CD1c-positive myeloid dendritic cell (primary cell): Measurements from ENCODE around the gene EYS.
"Not testable (repeated sequence)": the region's sequence is repeated elsewhere in the genome, so short reads cannot be mapped to it uniquely, and the experiment has no call there.

Experiments used
- DNase-seq: peaks from one replicate; pipeline ENCODE4 v3.0.0-alpha.2; 2016; ENCODE audit errors: extremely low spot score

The EYS gene

DNA sequence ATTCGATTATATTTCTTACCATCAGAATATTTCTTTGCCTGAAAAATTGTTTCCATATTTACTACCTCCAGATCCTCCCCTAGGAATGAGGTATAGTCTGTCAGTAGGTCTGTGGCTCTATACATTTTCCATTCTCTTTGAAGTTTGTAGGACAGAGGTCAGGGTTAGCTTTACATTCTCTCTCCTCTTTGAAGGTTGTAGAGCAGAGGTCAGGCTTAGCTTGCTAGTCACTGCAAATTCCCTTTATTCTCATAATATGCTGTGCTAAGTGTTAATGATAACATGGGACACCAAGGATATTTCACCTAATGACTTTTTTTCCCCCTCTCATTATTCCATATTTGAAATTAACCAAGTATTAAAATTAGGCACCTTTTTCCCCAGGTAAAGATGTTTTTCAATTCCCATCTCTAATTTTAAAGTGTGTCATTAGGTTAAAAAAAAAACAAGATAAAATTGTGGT lies 1660.2 kb downstream of the EYS start:
- no peak for DNase-seq

DNA sequence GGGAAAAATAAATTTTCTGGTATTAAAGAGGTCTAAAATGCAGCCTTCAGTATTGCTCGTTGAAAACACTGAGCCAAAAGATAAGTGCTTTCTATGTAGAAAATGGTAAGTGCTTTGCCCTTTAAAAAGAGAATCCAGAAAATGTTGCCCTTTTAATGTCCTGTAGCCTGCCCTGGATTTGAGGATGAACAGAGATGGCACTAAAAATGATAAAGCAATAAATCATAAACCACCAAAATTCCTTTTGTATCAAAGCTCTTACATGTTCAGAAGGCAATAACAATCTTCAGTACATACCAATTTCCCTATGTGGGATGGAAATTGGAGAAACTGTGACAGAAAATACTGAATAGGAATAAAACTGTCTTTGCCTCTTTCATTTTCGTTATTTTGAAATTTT lies 1665.7 kb downstream of the EYS start:
- DNase-seq: no peak

DNA sequence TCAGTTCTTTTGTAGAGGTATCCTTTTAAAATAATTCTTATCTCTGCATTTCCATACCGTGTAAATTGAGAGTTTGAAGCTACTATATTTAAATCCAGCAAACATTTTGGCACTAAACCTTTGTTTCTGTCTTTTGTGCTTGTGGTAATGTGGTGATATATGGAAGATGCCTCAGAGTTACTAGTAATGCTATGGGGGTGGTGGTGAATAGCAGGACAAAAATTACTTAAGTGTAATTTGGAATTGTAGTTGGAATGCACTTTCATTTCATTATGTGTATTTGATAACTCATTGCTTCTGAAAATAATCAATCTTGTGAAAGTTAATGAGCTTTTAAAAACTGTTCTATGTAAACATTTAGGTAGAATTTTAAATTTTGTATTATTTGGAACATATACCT lies 1666.9 kb downstream of the EYS start:
- DNase-seq: no peak

DNA sequence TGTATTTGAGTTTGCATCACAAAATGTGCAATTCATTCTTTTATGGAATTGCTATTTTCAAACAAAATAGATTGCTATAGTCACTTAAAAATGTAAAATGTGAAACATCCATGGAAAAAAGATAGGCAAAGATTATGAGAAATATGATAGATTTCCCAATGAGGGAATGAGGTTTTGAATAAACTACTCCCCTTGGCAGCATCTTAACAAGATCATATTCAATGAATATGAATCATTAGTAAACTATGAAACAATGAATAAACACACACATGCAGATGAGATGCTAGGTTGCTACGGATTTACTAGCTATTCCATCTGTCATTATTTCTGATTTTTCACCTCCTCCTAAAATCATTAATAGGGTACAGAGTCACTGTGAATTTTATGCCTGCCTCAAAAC lies 1669.6 kb downstream of the EYS start:
- no peak for DNase-seq

DNA sequence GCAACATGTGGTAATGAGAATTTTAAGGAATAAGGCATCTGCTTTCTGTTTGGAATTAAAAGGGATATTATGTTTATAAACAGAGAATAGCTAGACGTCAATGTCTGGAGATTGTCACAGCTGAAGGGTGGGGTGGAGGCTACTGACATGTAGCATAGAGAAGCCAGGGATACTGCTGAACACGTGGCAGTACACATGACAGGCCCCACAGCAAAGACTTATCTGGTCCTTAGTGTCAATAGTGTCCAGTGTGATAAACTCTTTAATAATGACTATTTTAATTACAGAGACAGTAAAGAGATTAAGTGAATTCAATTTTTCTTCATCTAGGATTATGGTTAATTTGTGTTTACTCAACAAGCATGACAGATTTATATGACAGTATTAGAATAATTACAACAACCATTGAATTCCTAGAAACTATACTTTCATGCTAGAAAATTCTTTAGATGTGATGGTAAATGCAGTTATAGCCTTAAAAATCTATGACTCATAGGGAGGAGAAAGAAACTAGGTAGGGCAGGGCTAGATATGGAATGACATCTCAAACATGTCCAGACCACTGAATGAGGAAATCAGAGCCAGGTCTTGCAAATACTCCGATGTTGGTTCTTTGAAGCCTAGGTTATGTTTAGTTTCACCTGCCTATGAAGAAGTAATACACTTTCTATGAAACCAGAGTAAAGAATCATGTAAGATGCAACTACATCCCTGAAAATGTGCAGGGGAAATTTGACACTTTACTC lies 1671.9 kb downstream of the EYS start:
- DNase-seq: no peak

DNA sequence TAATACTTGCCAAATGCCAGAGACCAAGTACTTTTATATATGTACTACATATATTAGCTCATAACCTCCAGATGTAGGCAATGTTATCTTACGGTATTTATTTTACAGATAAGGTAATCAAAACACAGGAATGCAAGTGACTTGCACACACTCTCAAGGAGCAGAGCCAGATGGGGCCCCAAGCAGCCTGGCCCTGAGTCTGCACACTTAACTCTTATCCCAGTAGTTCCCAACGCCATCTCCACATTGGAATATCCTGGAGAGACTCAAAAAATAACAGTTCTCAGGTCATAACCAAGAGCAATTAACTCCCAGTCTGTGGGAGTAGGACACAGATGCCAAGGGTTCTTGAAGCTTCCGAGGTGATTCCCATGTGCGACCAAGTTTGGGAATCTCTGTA lies 1672.7 kb downstream of the EYS start:
- DNase-seq: no peak

DNA sequence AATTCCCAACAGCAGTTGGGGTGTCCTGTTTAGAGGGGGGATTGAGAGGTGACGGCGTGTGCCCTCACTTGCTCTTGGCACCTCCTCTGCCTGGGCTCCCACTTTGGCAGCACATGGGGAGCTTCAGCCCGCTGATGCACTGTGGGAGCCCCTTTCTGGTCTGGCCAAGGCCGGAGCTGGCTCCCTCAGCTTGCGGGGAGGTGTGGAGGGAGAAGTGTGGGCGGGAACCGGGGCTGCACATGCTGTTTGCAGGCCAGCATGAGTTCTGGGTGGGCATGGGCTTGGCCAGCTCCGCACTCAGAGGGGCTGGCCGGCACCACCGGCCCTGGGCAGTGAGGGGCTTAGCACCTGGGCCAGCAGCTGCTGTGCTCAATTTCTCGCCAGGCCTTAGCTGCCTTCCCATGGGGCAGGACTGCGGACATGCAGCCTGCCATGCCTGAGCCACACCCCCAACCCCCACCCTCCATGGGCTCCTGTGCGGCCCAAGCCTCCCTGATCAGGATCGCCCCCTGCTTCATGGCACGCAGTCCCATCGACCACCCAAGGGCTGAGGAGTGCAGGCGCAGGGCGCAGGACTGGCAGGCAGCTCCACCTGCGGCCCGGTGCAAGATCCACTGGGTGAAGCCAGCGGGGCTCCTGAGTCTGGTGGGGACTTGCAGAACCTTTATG lies 1675.9 kb downstream of the EYS start:
- not testable (repeated sequence) for DNase-seq

DNA sequence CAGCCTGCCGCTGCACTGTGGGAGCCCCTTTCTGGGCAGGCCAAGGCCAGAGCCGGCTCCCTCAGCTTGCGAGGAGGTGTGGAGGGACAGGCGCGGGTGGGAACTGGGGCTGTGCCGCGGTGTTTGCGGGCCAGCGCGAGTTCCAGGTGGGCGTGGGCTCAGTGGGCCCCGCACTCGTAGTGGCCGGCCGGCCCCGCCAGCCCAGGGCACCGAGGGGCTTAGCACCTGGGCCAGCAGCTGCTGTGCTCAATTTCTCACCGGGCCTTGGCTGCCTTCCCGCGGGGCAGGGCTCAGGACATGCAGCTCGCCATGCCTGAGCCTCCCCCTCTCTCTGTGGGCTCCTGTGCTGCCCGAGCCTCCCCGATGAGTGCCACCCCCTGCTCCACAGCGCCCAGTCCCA lies 1683.3 kb downstream of the EYS start:
- DNase-seq: no peak

DNA sequence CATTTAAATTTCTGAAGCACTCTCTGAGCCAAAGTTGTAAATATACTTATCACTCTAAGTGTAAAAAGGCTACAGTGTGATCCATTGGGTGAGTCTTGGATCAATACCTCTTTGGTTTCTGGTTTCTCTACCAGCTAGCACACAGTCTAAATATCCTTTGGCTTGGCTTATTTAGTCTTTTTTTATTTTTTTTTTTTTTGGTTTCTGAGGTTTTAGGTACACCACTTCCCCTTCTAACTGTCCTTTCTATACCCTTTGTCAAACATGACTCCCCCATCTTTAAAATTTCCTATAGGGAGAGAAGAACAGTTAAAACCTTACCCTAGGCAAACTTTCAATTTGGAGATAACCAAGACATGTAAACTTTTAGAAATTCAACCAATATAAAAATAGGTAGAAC lies 1692.4 kb downstream of the EYS start:
- no peak for DNase-seq

DNA sequence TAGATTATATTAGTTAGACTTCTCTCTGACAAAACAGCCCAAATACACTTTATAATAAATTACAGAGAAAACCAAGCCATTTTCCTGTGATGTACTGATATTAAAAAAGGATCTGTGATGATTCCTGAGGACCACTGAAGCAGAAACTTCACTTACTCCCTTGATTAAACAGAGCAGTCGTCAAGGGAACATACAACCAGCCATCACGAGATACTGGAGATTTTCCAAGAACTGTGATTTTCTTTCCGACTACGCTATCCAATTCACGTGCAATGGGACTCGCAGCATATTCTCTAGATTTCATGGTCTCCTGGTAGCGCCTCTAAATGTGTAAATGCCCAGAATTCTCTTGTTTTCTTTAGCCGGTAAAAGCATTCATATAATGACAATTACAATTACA lies 1694.0 kb downstream of the EYS start:
- DNase-seq: no peak

DNA sequence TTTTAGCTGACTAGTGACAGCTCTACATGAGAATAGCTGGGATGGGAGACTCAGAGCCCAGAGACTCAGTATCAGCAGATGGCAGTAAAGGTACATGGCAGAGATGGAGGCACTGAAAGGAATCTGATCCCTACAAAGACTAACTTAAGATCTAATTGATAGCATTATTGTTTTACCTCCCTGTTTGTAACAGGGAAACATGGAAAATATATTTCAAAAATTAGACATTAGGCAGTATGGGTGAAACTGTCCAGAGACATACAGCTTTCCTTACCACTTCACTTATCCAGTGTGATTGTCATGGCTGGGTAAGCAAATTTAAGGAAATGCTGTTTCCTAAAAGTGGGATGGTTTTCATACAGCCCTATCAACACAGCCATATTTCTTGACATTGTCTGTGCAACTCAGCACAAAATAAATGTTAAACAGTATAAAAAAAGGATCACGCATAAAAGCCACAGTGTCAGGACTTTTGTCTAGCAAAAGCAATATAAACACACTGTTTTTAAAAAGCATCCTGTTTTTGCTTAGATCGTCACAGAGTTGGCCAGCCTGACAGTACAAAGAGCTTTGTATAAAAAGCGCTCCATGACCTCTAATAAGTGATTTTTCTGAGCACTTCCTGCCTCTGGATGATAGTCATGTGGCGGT lies 1694.5 kb downstream of the EYS start:
- DNase-seq: no peak

DNA sequence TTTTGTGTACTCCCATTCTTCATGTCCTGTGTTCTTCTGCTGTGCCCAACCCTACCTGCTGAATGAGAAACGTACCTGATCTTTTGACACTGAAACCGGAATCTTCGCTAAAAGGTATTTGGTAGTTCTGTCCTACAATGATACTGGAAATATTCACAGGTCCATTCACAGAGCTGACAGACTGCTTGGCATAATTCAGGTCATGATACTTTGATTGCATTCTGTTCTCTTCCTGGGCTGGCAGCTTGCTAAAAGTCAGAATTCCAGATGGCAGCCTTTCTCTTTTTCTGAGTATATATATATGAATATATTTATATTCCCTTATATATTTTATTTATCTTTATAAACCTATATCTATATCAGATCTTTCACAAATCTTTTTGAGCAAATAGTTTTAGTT lies 1696.4 kb downstream of the EYS start:
- DNase-seq: no peak

DNA sequence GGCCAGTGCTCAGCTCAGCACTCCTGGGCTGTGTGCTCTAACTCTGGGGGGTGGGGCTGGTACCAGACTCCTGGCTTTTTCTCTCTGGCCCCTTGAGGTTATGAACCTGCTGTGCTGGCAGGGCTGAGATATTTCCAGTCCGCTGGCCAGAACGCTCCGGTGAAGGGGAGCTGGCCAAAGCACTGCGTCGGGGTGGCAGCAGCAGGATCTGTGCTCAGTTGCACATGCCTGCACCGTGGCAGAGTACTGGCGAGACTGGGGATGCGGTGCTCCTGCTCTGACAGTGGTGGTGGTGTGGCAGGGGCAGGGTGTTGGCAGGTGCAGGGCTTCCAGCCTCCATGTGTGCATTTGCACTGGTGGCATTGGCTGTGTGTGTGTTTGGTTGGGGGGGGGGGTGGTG lies 1697.0 kb downstream of the EYS start:
- DNase-seq: no peak

DNA sequence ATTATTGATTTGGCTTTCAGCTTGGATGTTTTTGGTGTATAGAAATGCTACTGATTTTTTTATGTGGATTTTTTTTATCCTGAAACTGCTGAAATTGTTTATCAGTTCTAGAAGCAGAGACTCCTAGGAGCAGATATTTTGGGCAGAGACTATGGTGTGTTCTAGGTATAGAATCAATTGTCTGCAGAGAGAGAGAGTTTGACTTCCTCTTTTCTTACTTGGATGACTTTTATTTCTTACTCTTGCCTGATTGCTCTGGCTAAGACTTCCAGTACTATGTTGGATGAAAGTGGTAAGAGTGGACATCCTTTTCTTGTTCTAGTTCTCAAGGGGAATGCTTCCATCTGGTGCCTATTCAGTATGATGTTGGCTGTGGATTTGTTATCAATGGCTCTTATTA lies 1700.8 kb downstream of the EYS start:
- no peak for DNase-seq

DNA sequence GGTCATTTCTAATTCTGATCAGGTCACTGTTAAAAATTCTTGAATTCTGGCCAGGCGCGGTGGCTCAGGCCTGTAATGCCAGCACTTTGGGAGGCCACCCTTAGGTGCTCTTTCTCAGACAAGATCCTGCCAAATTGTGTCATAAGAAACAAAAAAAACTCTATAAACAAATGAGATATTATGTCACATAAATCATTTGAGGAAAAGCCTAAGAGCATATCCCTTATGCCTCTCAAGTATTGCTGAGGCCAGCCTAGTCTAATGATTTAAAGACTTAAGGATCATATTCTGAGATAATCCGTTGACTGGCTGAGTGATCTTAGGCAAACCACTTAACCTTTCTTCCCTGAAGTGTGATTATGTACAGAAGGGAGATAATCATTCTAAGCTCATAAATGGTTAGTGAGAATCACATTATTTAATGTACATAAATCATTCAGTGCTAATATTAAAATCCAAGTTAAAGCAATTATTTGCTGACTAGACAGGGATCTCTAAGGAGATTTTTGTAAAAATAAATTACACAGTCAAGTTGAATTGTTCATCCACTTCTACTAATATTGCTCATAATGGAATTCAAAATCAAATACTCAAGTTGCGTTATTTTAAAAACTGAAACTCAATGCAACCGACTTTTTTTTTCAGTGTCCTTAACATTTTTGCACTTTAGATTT lies 1706.1 kb downstream of the EYS start:
- no peak for DNase-seq

DNA sequence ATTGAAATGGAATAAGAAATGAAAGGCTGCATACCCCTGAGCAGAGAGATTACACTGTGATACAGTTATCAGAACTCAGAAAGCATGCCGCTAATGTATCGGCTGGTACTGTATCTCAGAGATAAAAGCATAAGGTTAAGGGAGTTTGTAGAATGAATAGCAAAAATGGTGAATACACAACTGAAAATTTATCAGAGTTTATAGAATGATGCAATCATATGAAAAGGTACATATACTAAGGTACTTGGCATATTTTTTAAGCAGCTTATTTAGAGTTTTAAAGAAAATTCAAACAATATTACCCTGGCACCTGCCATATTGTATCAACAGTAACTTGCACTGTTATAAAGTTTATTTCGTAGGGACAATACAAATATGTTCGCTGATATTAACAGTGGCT lies 1707.4 kb downstream of the EYS start:
- no peak for DNase-seq

DNA sequence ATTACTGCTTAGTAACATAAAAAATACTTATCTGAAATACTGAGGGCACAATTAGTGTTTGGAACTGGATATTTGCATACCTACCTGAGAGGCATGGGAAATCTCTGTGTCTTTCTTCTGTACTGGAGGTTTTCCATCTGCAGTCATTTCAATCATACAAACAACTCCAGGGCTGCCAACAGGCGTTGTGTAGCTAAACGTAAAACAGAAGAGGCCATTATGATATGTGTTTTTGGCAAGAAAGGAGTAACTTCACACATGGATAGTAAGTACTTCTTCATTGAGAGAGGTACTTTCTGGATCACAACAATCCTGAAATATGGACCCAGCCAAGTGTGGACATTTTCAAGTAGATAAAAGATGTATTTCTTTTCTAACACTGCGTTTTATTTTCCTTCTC lies 1708.0 kb downstream of the EYS start:
- no peak for DNase-seq

DNA sequence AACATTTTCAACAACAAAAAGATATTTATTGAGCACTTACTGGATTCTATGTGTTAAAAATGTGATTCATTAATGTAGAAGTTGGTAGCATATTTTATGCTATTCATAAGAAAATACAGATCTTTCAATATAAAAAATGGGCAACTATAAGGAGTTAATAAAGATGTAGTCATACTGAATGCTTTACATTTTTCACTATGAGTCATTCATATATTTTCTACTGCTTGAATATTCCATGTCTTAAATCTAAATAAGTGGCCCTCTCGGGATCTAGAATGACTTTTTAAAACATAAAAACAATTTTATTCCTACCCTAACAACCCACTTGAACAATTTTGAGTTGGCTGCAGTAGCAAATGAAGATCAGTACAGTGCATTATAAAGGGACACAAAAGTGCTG lies 1709.3 kb downstream of the EYS start:
- no peak for DNase-seq

DNA sequence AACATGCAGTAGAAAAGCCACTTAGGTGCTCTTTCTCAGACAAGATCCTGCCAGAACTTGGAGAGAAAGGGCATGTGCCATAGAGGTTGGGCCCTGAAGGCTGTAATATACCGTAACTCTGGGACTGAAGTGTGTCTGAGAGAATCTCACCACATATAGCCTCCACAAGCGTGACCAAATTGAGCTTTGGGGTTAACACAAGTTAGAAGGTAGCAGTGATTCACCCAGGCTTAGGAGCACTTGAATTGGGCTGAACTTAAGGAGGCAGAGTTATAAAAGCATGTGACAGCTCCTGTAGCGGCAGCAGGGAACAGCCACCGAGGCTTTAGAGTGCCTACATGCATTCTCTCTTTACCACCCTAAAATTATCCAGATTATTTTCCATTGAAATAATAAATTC lies 1709.8 kb downstream of the EYS start:
- DNase-seq: no peak

DNA sequence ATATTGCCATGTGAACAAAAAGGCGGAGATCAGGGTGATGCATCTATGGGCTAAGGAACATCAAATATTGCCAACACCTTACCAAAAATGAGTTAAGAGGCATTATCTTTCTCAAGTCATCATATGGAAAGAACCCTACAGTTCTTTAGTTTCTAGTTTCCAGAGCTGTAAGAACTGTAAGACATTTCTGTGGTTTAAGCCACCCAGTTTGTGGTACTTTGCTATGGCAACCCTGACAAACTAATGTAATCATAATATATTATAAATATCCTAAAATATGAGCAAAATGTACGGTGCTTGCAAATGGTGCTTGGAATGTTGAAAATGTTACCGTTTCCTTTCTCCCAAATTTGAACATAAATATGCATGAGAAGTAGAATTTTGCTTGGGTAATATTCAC lies 1721.8 kb downstream of the EYS start:
- DNase-seq: no peak

DNA sequence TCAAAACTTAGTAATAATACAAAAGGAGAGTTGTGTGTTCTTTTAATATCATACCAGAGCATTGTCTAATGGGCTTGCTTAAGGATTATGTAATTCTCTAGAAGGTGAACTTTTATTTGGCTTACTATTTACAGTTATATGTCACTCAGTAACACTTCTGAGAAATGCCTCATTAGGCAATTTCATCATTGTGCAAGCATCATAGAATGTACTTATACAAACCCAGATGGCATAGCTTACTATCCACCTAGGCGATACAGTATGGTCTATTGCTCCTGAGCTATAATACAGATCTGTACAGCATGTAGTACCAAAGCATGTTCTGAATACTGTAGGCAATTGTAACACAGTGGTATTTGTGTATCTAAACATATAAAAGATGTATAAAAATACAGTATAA lies 1731.3 kb downstream of the EYS start:
- DNase-seq: no peak

DNA sequence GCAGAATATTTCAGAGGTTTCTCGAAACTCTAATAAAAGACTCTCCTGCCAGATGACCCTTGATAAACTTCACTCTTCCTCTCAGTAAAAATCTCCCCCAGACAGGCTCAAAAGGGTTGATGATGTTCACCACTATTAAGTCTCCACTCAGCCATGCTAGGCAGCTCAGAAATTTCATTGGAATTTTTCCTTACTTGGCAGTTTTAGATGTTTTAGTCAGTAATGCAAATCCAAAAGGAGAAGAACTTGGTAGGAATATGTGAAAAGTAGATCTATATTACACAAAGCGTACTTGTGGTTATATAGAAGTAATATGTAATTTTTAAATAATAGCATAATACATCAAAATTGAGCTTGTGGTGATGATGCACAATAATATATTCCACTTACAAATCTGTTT lies 1738.4 kb downstream of the EYS start:
- DNase-seq: no peak

DNA sequence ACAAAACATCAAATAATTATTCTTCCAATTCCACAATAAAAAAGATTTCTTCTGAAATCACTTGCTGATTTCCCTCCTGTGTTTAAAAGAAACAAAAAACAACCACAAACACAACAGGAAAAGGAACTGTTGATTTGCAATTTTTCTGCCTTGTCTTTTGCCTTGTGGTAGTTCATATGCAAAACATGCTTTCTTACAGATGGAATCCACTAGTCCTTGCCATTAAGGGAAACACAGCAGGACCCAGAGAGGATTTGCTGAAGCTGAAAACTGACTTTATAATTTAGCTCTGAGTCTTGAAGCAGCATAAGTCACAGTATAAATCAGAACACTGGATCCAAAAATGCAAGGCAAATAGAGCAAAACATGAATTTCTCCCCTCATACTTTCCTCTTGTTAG lies 1742.7 kb downstream of the EYS start:
- DNase-seq: no peak
